Measurements from ENCODE around the gene DLG4.
A peak's percentile ranks its signal among the peaks of the same experiment; 100 is the strongest.

DLG4 gene

DNA sequence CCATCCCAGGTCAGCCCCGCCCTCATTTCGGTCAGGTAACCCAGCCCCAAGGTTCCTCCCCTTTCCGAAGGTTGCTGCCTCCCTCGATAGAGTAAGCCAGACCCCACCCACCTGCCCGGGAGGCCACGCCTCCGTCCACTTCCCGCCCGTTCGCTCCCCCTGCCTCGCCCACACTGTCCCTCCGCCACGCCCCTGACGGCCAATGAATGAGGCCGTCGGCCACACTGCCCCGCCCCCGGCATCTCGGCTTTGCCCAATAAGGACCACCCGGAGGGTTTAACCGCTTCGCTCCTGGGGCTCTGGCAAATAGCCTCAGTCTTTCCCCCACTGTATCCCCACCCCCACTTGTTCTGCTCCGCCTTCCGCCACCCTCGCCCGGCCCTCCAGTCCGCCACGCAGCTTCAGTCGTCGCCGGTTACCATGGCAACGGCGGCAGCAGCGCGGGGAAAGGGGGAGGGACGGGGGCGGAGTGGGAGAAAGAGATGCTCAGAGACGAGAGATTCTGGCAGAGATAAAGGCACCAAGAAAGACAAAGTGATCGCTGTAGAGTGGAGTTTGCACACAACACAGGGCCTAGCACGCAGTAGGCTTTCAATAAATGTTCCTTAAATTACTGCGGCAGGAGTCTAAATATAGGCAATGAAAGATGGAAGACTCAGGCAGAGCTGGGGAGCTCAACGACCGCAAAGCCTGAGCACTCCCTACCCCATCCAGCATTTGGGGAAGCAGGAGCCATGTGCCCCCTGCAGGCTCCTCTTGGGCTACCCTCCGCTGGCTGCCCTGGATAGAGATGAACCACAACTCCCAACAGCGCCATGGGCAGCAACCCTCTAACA lies 5.1 kb downstream of the DLG4 start:
- DNase-seq (ENCODE audit: low read depth in 2 of 2) = peak; percentile 94 to 95

DNA sequence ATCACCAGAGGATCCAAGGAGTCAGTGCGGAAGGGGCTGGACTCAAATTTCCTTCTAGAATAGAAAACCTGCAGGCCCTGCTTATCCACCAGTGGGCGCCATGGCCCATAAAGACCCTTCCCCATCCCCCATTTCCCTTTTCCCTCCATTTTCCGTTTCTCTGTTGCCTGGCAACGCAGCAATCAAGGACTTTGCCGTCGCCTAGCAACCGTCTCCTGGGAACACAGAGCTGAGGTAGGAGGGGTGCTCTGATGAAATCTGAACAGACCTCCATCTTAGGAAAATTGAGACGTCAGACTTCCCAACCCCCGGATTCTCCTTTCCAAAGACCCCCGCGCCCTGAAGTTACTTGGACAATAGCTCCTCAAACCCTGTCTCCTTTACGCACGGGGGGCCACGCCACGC lies 5.7 kb downstream of the DLG4 start:
- DNase-seq (ENCODE audit: low read depth in 2 of 2) = no peak

DNA sequence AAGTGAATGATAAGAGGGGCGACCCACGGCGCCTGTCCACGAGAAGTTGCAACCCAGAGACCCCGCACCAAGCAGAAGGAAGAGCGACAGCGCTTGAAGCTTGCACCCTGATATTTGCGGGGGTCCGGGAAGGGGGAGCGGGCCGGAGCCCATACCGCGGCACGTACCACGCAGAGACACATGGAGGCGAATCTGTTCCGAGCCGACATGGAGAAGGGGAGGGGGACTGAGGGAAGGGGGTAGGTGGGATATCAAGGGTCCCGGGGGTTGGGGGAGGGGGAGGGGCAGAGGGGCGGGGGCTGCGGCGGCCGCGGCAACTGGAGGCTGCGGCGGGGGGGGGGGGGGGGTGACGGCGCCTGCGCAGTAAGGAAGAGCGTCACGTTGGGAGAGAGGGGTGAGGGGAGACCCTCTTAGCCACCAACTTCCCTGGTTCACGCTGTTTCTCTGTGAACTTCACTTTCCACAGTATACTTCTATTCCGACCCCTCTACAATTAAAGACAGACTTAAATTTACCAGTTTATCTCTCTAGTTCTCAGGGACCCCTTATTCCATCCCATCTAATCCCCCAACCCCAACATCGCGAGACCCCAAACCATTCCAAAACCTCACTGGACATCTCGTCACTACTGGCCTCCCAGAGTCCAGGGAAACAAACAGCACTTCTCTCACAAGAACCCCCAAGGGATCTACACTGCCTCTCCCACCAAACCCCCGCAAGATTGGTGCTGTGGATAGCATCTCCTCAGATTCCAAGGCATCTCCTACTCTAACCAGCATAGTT lies 8.0 kb downstream of the DLG4 start:
- DNase-seq (ENCODE audit: low read depth in 2 of 2) = no peak

DNA sequence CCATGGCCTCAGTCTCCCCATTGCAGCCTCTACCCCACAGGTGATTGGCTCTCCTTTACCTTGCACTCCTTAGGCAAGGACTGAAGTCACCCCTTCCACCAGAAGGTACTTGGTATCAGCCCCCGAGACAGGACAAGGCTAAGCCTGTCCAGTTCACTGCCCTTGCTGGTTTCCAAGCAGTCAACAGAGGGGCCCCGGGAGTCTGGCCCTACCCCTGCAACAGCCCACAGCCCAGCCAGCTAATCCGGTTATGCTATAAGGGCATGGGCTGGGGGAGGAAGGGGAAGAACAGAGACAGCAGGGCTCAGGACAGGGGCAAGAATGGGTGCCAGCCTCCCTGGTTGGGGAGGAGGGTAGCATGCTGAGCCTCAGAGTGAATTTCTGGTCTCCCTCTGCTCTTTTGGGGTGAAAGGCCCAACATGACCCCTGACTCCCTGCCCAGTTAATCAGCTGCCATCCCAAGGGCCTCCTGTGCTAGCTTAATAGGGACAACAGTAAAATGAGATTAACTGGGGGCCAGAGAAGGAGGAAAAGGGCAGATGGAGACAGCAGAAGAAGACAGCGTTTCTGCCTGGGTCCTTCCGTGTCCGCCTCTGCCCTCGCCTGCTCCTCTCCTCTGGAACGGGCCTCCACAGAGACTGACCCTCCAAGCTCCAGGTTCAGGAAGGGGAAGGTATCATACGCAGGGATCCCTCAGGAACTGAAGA lies 10.7 kb downstream of the DLG4 start:
- no peak for DNase-seq (ENCODE audit: low read depth in 2 of 2)

DNA sequence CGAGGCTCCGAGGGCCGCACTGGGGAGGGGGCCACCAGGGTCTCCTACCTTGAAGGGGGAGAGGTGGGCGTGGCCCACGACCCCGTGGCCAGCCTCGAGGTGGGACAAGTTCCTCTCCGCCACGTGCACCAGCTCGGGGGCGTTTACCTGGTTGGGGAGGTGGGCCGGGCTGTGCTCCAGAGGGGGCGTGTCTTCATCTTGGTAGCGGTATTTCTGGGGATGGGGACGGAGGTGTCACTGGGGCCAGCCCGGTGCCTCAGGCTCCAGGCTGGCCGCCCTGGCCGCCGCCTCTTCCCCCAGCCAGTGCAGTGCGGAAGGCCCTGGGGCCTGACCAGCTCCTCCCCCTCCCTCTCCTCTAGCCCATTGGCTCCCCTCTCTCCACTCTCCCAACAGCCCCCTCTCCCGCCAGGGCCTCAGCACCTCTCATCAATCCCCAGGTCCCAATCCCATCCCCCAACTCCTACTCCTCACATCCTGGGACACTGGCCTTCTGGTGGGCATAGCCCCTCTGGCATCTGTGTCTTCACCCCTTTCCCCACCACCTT lies 11.5 kb downstream of the DLG4 start:
- no peak for DNase-seq (ENCODE audit: low read depth in 2 of 2)

DNA sequence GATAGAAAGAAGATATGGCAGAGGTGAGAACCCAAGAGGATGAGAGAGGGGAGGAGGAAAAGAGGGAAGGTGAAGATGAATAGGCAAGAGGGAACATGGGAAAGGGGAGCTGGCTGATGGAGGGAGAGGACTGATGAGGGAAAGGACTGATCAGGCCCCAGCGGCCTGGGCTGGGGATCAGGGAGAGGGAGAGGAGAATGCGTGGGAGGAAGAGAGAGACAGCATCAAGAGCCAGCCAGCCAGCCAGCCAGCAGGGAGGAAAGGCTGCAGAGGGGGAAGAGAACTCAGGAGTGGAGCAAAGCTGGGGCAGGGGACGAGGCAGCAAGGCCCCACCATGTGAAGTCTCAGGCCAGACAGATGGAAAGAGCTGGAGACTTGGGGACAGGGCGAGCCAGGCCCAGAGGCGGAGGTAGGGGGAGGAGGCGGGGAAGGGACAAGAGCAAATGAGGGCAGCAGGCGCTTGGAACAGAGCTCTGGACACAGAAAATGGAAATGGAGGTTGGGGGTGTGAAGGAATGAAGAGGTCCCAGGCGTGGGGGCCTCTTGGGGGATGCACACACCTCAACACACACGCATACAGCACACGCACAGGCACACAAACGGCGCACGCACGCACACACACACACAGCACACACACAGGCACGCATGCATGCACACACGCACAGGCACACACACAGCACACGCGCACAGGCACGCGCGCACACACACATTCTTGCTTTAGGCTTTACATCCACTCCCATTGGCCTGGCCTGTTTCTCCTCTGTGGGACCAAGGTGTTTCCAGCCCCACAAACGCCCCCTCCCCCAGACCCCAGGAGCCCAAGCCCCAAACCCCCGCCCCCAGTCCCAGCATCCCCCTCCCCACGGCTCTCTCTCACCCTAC lies 12.3 kb downstream of the DLG4 start:
- no peak for DNase-seq (ENCODE audit: low read depth in 2 of 2)

DNA sequence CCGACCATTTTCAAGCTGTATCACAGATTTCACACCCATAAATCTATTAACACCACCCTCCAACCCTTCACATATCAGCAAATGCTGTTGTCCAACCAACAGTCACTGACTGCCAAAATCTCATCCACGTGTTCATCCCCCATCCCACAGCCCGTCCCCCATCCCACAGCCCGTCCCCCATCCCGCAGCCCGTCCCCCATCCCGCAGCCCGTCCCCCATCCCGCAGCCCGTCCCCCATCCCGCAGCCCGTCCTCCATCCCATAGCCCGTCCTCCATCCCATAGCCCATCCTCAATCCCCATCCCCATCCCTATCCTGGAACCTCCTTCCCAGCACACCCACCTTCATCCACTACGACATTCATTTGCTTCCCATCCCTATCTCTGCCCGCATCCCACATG lies 14.1 kb downstream of the DLG4 start:
- no peak for DNase-seq (ENCODE audit: low read depth in 2 of 2)

DNA sequence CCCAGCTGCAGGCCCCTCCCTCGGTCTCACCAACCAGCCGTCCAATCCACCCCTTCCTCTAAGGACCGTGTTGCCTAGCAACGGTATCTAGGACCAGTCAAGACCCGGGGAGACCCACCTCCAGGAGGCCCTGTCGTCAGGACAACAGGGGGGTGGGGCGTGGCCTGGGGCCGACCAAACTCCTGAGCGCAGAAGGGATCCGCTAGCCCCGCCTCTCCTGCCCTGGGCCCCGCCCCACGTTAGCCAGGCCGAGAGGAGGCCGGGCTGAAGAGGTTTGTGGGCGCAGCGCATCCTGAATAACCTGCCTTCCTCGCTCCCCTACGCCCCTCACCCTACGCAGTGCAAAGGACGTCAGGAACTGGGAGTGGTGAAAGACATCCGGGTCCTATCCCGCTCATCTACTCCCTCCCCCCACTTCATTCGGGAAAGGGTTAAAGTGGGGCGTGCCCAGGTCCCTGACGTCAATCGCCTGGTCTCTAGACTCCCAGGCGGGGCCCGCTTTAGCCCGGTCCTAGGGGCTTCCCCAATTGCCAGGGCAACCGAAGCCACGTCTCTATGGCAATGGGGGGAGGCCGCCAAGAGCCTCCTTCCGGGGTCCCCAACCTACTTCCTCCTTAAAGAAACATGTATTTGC lies 14.7 kb downstream of the DLG4 start:
- DNase-seq (ENCODE audit: low read depth in 2 of 2) = peak; percentile 73 to 75

DNA sequence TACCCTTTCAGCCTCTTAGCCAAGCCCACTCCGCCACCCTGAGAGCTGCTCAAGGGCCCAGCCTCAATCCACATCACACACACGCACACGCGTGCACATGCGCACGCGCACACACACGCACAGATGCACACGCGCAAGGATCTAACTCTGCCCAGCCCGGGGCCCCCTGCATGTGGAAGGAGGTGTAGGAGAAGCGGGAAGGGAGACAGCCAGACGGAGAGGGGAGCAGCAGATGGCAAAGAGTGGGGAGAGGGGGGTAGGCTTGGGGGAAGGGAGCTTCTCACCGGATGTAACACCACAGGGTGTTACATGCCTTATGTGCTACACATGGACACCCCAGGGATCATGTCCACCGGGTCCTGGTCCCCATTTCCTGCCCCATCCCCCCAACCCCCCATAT lies 15.3 kb downstream of the DLG4 start:
- DNase-seq (ENCODE audit: low read depth in 2 of 2) = no peak

DNA sequence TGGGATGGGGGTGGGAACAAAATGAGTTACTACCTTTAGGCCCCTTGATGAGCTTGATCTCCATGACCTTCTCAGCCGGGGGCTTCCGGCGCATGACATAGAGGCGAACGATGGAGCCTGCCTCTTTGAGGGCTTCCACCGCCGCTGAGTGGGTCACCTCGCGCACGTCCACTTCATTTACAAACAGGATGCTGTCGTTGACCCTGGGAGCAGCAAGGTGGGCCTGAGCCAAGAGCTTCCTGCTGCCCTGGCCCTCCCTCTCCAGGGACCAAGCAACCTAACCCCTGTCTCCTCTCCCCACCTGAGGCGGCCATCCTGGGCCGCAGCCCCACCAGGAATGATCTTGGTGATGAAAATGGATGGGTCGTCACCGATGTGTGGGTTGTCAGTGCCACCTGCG lies 16.2 kb downstream of the DLG4 start:
- DNase-seq (ENCODE audit: low read depth in 2 of 2) = no peak

DNA sequence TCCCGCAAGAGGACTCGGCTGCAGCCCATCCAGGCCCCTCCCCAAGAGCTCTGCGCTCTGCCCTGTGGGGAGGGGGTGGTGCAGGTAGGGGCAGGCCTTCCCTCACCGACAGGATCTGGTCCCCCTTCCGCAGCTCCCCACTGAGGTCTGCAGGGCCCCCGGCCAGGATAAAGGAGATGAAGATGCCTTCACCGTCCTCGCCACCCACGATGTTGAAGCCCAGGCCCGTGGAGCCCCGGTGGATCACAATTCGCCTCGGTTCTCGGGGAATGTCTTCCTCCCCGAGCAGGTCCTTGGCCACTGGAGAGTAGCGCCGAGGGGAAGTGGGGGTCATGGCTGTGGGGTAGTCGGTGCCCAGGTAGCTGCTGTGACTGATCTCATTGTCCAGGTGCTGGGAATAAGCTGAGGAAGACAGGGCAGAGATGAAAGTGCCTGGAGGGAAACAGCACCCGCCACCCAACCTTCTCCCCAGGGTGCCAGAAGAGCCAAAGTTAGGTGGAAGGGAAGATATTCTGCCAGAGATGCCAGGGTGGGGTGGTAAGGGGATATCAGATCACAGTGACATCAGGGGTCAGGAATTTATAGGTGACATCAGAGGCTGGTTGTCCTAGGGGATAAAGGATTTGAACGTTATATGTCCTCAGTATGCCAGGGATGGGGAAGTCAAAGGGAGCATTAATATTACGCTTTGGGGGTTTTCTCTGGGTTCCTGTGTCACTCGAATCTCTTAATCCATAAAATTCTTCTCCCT lies 22.8 kb downstream of the DLG4 start:
- no peak for DNase-seq (ENCODE audit: low read depth in 2 of 2)

DNA sequence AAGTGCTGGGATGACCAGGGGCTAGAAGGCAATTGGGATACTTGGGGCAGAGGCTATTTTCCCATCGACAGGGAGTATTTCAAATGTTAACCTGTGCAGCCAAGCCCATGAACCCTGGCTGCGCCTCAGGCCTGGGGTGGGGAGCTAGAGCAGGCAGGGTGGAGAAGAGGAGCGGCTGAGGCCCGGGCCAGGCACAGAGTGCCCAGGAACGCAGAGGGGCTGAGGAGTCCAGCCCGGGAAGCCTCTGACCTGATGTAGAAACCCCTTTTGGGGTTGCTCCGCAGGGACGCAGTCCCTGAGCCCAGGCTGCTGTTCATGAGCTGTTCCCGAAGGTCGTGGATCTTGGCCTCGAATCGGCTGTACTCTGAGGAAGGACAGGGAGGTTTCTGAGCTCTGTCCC lies 23.7 kb downstream of the DLG4 start:
- DNase-seq (ENCODE audit: low read depth in 2 of 2) = no peak

DNA sequence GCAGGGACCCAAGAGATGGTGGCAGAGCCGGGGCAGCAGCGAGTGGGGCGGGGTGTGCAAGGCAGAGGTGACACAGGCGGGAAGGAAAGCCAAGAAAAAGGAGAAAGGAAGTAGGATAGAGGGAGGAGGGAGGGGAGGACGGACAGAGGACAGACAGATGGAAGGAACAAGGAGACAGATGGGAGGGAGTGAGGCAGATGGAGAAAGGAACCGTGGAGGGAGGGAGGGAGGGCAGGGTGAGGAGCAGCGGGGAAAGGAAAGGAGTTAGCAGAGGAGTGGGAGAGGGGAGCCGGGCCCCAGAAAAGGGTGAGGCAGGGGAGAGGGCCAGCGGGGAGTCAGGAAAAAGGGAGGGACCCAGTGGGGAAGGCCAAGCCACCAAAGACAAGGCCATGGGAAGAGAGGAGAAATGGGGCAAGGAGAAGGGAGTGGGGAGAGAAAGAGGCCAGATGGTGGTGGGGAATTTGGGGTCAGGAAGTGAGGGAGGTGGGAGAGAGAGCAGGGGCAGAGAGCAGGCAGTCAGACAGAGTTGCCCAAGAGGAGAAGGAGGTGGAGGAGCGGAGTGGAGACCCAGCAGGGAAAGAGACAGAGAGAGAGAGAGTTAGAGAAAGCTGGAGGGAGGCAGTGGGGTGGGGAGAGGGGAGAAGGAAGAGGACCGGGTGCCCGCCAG lies 27.2 kb downstream of the DLG4 start:
- no peak for DNase-seq (ENCODE audit: low read depth in 2 of 2)

DNA sequence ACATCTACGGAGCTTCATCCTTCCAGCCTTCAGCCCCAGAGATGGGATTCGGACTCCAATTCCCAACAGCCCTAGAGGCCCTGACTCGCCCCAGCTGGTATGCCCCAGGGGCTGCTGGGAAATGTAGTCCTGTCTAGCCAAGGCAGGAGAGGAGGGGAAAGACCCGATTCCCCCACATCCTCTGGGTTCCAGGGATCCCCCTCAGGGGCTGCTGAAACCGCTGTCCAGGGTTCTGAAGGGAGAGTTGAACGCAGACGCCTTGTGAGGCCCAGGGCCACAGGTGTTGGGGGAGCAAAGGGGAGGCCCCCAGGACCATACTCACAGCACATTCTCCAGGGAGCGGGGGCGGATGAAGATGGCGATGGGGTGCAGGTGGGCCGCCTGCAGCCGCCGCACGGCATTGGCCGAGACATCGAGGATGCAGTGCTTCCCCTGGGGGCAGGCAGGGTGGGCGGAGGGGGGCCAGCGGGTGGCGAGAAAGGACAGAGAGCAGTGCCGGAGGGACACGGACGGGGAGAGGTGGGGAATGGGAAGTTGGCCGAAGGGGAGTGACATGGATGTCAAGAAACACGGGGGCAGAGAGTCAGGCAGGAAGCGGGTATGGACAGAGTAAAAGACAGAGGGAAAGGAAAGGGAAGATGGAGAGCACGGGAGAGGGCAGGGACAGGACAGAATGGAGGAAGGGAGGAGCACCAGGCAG lies 27.9 kb downstream of the DLG4 start:
- DNase-seq (ENCODE audit: low read depth in 2 of 2) = no peak

DNA sequence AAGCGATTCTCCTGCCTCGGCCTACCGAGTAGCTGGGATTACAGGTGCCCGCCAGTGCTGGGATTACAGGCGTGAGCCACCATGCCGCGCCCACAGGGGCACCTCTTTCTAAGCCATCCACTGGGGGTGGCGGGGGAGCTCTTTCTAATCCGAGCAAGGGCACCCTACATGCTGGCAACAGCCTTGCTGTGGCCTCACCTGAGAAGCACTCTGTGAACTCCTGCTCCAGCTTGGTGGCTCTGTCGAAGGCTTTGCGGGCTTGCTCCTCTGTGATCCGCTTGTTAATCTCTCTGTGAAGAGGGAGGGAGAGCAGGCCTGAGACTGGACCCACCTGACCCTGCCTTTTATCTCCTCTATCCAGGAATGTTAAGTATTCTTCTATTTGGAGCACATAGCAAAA lies 28.6 kb downstream of the DLG4 start:
- no peak for DNase-seq (ENCODE audit: low read depth in 2 of 2)

DNA sequence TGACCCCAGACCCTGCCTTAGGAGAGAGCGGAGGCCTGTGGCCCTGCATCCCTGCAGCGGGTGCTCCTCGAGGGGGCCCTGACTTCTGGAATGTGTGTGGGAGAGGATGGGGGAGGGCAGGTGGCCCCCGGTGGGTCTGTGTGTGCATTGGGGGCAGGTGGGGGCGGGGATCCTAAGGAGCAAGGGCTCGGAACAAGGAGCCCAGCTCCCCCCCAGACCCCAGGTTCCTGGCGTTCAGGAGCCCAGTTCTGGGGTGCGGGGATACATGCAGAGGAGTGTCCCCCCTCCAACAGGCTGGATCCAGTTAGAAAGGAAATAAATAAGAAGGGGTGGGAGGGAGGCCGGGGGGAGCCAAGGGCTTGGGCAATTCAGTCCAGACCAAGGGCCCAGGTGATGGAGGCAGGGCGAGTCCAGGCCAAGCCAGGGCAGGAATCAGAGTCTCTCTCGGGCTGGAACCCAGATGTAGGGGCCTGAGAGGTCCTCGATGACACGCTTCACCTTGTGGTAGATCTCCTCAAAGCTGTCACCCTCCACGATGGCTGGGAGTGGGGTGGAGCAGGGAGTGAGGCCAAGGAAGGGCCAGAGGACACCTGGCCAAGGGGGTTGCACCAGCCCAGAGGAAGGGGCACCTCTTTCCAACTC lies 29.2 kb downstream of the DLG4 start:
- no peak for DNase-seq (ENCODE audit: low read depth in 2 of 2)

DNA sequence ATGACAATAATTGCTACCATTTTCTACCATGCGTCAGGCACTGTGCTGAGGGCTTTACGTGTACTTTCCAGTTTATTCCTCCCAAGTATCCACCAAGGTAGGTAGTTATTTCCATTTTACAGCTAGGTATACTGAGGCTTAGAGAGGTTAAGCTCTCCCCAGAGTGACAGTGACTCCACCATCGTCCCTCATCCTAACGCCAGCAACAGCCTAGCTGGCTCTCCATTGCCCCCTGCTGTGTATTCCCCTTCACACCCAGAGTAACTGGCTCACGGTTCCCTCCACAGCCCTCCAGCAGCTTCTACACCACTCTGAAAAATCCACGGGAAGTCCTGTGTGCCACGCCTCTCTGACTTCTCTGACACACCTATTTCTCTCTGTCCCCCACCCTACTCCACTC lies 33.4 kb downstream of the DLG4 start:
- DNase-seq (ENCODE audit: low read depth in 2 of 2) = no peak

DNA sequence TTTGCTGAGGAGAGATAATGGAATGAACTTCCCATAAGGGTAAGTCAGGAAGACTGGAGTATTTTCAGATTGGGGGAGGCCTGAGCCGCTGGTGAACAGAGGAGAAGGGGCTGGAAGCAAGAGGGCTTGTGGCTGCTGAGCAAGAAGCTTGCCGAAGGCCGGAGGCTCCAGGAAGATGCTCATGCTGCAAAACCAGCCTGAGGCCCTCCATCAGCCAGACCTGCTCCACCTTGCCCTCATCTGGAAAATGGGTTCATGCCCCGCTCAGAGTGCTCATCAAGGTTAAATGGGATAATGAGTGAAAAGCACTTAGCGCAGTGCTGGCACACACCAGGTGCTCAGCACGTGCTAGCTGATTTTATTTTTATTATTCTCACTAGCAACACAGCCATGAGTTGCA lies 35.0 kb downstream of the DLG4 start:
- no peak for DNase-seq (ENCODE audit: low read depth in 2 of 2)

All from fibroblast of skin of left quadriceps (primary cell).